Ectodermal cell (in vitro differentiated cells): Measurements from ENCODE around the gene SMIM45.
A peak's percentile ranks its signal among the peaks of the same experiment; 100 is the strongest.

Experiments used
- H3K27ac ChIP-seq: 2 replicates; pipeline ENCODE4 v1.7.0; 2013; ENCODE audit warnings: mild to moderate bottlenecking, low read depth, low read length; ENCODE audit not compliant: insufficient read depth, poor library complexity, severe bottlenecking
- H3K27me3 ChIP-seq: 2 replicates; pipeline ENCODE4 v1.7.0; 2013; ENCODE audit warnings: mild to moderate bottlenecking, low read length; ENCODE audit not compliant: insufficient read depth, control insufficient read depth, poor library complexity, severe bottlenecking
- H3K36me3 ChIP-seq: one replicate; pipeline ENCODE4 v1.7.0; 2013; ENCODE audit warnings: low read length; ENCODE audit not compliant: control insufficient read depth, insufficient read depth
- H3K4me1 ChIP-seq: one replicate; pipeline ENCODE4 v1.7.0; 2013; ENCODE audit warnings: low read length; ENCODE audit not compliant: control insufficient read depth, insufficient read depth
- H3K4me3 ChIP-seq: 2 replicates; pipeline ENCODE4 v1.7.0; 2013; ENCODE audit warnings: low read depth, low read length, control low read depth; ENCODE audit not compliant: insufficient read depth
- H3K9me3 ChIP-seq: 2 replicates; pipeline ENCODE4 v1.7.0; 2013; ENCODE audit warnings: mild to moderate bottlenecking, low read length, moderate library complexity; ENCODE audit not compliant: control insufficient read depth
- WGBS, 2 experiments: methylation state at CpG; one replicate each; pipeline ENCODE4 v1.1.7; 2013; ENCODE audit warnings: missing lambda C conversion rate in 2 of 2; 5-methylcytosine and 5-hydroxymethylcytosine counted together

SMIM45 gene

GRCh38 chr22:41971431-41971830 lies 19.5 kb downstream of the SMIM45 start:
- Histone ChIP-seq H3K27me3 (peaks cover 20% of the 10 kb centered on the region), H3K27ac (no peak overlapping the region), H3K36me3 (no peaks in the 10 kb centered on the region), H3K9me3 (no peaks in the 10 kb centered on the region), H3K4me3 (no peak overlapping the region), H3K4me1 (peaks cover 6% of the 10 kb centered on the region)
- 90 to 91% methylated on average over 11 of the region's 11 CpGs for WGBS, 2 experiments

DNA sequence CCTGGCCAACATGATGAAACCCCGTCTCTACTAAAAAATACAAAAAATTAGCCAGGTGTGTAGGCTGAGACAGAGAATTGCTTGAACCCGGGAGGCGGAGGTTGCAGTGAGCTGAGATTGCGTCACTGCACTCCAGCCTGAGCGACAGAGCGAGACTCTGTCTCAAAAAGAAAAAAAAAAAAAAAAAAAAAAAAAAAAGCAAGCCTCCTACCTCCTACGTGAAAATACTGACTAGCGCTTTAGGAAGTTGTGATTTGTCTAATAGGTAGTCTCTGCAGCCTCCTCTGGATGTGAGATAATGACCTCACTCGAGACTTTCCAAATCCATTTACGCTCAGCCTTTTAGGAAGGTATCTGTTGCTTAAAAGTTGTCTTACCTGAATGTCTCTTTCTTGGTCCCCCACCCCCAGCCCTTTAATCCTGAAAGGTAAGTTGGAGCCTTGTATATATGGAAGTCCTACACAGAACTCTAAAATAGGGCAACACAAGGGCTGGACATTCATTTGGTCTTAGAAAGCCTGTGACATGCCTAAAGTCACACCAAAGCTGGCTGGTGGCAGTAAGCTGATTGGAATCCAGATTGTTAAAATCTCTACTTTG lies 22.8 kb downstream of the SMIM45 start:
- Histone ChIP-seq H3K27ac (no peak overlapping the region), H3K4me1 (peaks cover 6% of the 10 kb centered on the region), H3K9me3 (no peaks in the 10 kb centered on the region), H3K27me3 (peaks cover 35% of the 10 kb centered on the region), H3K4me3 (no peak overlapping the region), H3K36me3 (no peaks in the 10 kb centered on the region)
- WGBS, 2 experiments = 90 to 91% methylated on average over 10 of the region's 10 CpGs

DNA sequence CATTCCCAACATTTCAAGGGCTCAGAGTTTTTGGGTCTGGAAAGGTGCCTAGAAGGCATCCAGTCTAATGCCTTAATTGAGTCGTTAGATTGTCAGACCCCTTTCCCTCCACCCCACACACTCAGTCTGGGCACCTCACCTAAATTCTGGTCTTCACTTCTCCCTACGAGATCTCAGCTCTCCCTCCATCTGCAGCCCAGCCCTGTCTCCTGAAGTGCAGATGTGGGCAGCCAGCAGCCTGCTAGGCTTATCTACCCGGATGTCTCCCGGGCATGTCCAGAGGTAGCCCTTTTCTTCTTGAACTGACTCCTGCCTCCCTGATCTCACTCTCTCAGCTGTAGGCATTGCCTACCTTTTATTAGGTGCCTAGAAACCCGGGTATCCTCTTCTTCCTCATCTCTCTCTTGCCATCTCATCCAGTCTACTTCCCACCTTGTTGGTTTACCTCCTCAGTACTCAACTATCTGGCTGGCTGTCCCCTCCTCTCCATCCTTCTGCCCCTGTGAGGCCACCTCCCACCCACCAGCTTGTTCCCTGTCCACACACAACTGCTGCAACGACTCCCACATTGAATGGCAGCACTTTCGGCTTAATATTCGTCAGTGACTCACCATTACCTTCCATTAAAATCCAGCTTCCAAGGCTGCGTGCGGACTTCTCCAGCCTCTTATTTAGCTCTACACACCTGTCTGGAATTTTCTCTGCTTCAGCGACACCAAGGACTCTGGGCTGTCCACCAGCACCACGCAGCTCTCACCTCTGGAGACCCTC lies 23.5 kb downstream of the SMIM45 start:
- WGBS, 2 experiments = 77 to 80% methylated on average over 12 of the region's 12 CpGs
- Histone ChIP-seq H3K4me1 (peaks cover 6% of the 10 kb centered on the region), H3K36me3 (no peaks in the 10 kb centered on the region), H3K9me3 (no peaks in the 10 kb centered on the region), H3K4me3 (no peak overlapping the region), H3K27me3 (peaks cover 35% of the 10 kb centered on the region), H3K27ac (no peak overlapping the region)

GRCh38 chr22:41976070-41976901 lies 24.3 kb downstream of the SMIM45 start:
- Histone ChIP-seq H3K27me3 (peaks cover 35% of the 10 kb centered on the region), H3K4me1 (peaks cover 6% of the 10 kb centered on the region), H3K4me3 (peak overlapping the region; percentile 62), H3K27ac (no peak overlapping the region), H3K9me3 (no peaks in the 10 kb centered on the region), H3K36me3 (no peaks in the 10 kb centered on the region)
- 3 to 4% methylated on average over 72 of the region's 72 CpGs for WGBS, 2 experiments

- H3K27me3 ChIP-seq = peaks cover 35% of the 10 kb centered on the region
- 3 to 4% methylated on average over 46 of the region's 46 CpGs for WGBS, 2 experiments
- H3K4me3 ChIP-seq = peak overlapping the region; percentile 62
- no peak overlapping the region for H3K27ac ChIP-seq
- no peaks in the 10 kb centered on the region for H3K36me3 ChIP-seq
- H3K4me1 ChIP-seq = peaks cover 6% of the 10 kb centered on the region
- H3K9me3 ChIP-seq = no peaks in the 10 kb centered on the region
These were observed 25.1 kb downstream of the SMIM45 start for GRCh38 chr22:41976961-41977566.

DNA sequence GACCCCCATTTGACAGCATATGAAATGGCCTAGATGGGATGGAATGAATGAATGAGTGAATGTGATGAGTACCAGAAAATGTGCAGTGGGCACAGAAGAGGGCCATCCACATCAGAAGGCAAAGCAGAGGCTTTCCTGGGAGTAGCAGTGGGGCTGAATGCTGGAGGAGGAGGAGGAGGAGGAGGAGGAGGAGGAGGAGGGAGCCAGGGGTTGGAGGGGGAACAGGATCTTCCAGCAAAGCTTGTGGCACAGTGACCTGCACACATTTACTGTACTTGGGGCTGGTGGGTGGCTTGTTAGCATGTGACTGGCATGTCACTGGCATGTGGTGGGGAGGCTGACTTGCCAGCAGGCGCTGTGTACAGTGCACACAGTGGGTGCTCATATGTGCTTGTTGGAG lies 26.8 kb downstream of the SMIM45 start:
- no peaks in the 10 kb centered on the region for H3K9me3 ChIP-seq
- peaks cover 6% of the 10 kb centered on the region for H3K4me1 ChIP-seq
- H3K36me3 ChIP-seq = no peaks in the 10 kb centered on the region
- H3K27ac ChIP-seq = no peak overlapping the region
- 100% methylated on average over 1 of the region's 1 CpG for WGBS, 2 experiments
- no peak overlapping the region for H3K4me3 ChIP-seq
- H3K27me3 ChIP-seq = peaks cover 35% of the 10 kb centered on the region

GRCh38 chr22:41979423-41980250 lies 27.7 kb downstream of the SMIM45 start:
- 88% methylated on average over 9 of the region's 9 CpGs for WGBS, 2 experiments
- peaks cover 6% of the 10 kb centered on the region for H3K4me1 ChIP-seq
- no peaks in the 10 kb centered on the region for H3K36me3 ChIP-seq
- no peaks in the 10 kb centered on the region for H3K9me3 ChIP-seq
- no peak overlapping the region for H3K27ac ChIP-seq
- H3K4me3 ChIP-seq = no peak overlapping the region
- H3K27me3 ChIP-seq = peaks cover 34% of the 10 kb centered on the region

DNA sequence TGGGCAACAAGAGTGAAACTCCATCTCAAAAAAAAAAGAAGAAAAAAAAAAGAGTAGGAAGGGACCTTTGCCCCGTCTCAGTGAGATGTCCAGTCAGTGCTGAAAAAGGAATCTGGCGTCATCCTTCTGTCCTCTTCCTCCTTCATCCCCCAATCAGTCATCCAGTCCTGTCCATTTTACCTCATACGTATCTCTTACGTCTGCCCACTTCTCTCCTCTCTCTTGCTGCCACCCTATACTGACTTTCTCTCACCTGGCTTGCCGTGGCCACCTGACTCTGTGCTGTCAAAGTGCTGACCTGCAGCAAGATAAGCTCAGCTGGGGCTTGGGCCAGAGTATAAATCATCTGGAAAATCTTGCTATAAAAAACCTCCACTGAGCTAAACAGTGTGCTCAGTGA lies 30.9 kb downstream of the SMIM45 start:
- H3K27me3 ChIP-seq = peaks cover 3% of the 10 kb centered on the region
- no peaks in the 10 kb centered on the region for H3K4me1 ChIP-seq
- H3K9me3 ChIP-seq = no peaks in the 10 kb centered on the region
- H3K27ac ChIP-seq = no peak overlapping the region
- WGBS, 2 experiments = 89 to 92% methylated on average over 5 of the region's 5 CpGs
- H3K36me3 ChIP-seq = no peaks in the 10 kb centered on the region
- H3K4me3 ChIP-seq = no peak overlapping the region

DNA sequence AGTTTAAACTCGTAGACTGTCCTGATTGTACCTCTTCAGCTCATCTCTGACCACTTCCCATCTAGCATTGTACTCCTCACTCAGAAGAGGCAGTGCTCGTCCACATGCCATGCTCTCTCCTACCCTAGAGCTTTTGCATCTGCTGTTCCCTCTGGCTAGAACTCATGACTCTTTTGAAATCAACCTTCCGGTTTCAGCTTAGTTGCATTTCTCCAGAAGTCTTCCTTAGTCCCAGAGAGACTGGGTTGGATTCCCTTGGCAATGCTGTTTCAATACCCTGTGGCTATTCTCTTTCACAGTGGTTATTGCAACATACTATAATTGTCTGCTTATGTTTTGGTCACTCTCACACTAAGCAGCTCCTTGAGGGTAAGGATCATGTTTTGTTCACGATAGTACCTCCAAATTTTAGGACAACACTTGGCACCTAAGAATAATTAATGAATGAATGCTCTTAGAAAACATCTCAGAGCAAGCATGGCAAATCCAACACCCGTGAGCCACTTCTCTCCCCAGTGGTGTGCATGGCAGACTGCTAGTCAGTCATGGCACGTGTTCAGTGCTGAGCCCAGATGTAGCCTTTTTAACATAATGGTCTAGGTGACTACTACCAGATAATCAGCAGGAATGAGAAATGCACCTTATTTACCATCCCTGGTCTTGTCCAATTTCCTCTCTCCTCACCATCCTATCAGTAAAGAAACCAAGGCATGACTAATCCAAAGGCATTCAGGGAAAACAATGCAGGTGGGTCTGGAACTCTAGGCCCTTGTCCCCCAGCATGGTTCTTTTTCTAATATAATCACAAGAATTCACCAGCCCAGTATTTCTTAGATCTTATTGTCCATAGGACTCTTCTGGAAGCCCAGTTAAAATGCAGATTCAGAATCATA lies 31.8 kb downstream of the SMIM45 start:
- no peaks in the 10 kb centered on the region for H3K9me3 ChIP-seq
- WGBS, 2 experiments = 94 to 95% methylated on average over 6 of the region's 6 CpGs
- H3K27ac ChIP-seq = no peak overlapping the region
- no peaks in the 10 kb centered on the region for H3K36me3 ChIP-seq
- H3K4me3 ChIP-seq = no peak overlapping the region
- H3K27me3 ChIP-seq = no peaks in the 10 kb centered on the region
- H3K4me1 ChIP-seq = no peaks in the 10 kb centered on the region
